Fibroblast of the conjunctiva (primary cell): ENCODE results near the gene PKD1.
"Not testable (repeated sequence)": the region's sequence is repeated elsewhere in the genome, so short reads cannot be mapped to it uniquely, and the experiment has no call there.

Source experiments
- DNase-seq: peaks from one replicate; pipeline ENCODE4 v3.0.0-alpha.2; 2010; ENCODE audit warnings: low read depth

PKD1 gene

DNA sequence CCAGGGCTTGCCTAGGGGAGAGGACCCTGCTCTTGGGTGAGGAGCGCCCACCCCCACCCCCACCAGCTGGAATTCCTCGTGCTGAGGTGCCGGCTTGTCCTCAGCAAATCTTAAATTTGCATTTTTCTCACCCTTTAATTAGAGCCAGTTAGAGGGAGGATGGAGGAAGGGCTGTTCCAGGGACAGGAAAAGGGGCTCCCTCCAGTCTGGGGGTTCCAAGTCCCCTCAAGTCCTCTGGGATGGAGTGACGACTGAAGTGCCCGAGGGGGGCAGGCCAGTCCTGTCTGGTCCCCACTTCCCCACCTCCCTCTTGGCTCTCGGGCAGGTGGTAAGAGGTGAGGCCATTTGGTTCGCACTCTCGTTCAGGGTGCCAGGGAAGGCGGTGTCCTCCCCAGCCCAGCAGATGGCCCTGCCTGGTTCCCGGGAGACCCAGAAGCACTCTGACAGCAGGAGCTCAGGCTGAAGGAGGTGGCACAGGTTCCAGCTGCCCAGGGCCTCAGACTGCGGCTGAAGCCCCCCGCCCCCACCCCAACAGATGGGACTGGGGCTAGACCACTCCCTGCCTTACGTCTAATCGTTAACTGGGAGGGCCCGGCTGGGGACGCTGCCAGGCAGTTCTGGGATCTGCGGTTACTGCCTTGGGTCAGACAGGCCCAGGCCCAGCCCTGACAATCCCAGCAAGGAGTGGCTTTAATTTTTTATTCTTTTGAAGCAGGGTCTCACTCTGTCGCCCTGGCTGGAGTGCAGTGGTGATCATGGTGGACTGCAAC is 14.9 kb upstream of the PKD1 start:
- no peak for DNase-seq

DNA sequence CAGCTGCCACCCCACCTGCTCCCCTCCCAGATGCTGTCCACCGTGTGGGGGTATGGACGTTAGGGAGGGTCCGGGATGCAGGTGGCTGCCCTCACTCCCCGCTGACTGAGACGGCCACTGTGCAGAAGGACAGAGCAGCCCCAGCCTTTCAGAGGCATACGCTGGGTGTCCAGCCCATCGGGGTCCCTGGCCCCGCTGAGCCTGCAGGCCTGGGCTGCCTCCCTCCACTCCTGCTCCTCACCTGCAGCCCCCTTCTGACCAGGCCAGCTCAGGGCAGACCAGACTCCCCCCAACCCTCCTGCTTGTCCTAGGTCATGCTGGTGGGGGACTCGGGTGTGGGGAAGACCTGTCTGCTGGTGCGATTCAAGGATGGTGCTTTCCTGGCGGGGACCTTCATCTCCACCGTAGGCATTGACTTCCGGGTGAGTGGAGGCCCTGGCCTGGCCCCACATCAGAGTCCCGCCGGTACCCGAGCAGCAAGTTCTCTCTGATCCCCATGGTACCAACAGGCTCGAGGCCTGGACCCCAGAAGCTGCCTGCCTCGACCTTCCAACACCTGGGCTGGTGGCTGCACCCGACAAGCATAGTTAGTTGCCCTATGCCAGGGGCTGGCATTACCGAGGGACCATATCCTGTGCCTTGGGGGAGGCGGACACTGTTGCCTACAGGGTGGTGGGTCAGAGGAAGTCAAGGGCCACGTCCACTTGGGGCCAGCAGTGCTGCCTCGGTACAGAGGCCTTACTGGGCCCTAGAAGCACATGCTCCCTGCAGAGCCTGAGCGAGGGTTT is 14.1 kb upstream of the PKD1 start:
- no peak for DNase-seq

DNA sequence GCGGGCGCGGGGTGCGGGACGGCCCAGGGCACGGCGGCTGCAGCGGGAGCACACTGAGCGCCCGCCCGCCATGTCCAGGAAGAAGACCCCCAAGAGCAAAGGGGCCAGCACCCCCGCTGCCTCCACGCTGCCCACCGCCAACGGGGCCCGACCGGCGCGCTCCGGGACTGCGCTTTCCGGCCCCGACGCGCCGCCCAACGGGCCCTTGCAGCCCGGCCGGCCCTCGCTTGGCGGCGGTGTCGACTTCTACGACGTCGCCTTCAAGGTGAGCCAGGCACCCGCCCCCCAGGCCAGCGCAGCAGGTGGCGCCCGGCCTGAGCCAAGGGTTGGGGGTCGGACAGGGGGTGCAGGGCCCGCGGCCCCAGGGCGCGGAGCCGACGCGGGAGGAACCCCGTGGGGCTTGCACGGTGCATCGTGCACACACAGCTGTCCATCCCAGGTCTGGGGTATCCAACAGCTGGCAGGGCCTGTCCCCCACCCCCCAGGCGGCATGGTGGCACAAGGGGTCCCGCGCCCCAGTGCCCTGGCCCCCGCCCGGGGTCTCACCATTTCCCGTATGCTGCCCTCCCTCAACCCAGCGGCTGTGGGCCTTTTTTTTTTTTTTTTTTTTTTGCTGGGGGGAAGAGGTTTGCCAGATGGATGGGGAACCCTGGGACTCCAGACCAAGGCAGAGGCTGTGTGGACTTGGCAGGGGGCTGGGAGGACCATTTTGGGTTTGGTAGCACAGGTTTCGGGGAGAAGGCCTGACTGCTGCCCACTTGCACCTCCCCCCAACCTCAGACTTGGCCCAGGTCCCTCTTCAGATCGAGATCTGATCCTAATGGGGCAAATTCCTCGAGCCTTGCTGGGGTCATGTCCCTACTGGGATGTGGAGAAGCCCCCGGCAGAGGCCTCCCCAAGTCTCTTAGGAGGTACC is 13.3 kb upstream of the PKD1 start:
- DNase-seq: no peak

DNA sequence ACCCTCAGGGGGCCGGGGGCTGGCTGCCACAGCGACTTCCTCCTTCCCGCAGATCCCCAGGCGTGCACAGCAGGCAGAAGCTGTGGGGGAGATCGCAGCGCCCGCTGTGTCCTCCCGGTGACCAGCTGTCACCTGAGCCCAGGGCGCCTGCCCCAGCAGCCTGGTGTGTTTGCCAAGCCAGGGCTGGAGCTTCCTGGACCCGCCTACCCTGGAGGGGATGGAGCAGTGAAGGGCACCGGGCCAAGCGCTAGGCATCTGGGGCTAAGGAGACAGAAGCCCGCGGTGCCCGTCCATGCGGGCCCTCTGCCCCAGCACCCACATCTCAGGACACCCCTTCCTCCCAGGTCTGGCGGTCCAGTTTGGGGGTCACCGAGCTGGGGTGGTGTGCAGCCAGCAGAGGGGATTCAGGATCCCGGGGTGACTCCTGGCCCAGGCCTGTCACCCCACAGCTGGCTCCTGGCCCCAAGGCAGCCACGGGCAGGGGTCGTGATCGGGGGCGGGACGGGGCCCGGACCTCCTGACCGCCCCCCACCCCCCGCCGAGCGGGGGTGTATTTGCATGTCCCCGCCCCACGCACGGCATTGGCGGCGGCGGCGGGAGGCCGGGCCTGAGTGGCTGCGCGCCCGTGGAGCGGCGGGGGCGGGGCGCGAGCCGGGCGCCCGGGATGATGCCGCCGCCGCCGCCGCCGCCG is 12.4 kb upstream of the PKD1 start, which contains the start of gene RAB26:
RAB26 (plus strand) TSS at position 645 of the 691 bp plus-strand sequence. CDS start 159 bp downstream, outside the sequence.
- DNase-seq: no peak

DNA sequence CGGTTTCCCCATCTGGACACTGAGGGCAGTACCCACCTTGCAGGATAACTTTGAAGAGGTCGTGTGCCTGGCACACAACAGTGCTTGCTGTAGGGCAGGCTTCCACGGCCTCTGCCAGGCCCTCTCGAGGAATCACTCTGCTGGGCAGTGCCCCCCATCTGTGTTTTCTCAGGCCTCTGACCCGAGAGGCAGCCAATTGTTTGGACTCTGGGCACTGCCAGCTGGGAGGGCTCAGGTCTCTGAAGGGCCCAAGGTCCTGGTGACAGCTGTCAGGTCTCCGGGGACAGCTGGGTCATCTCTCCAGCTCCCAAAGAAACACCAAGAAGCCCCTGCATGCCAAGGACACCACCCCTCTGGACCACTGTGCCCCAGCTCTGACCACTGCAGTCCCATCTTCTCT is 11.7 kb upstream of the PKD1 start:
- no peak for DNase-seq

DNA sequence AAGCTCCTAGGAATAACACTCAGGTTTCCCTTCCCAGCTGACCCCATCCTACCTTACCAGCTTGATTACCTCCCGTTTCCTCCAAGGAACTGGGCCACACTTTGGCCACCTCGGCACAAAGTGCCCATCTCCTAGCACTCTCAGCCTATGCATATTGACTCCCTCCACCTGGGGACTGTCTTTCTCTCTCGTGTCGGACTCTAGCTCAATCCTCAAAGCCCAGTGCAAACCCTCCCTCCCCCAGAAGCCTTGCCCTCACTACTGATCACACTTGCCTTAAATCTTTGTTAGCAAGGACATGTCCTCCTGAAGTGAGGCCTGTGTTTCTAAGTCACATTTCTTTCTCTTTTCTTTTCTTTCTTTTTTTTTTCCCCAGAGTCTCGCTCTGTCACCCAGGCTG is 10.1 kb upstream of the PKD1 start:
- no peak for DNase-seq

DNA sequence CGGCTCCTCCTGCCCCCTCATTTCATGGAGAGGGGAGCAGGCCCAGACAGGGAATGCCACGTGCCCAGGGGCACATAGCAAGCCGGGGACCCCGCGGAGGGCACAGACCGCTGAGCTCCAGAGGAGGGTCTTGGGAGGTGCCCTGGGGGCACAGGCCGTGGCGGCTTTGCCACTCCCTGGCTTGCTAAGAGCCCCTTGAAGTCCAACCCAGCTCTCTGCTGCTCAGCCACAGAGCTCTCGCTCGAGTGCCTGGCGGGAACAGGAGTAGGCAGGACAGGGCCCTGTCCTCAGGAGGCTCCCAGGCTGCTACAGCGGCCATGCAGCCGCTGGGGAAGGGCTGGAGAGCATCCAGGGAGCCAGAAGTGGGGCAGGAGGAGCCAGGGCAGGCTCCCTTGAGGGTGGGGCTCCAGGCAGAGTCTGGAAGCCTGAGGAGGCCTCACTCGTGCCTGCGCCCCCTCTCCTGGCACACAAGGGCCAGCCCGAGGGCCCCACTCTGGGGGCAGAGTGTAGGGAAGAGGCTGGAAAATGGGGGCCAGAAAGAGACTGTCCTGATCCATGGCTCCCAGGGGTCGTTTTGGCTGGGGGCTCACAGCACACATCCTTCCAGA is 8.3 kb upstream of the PKD1 start:
- no peak for DNase-seq

DNA sequence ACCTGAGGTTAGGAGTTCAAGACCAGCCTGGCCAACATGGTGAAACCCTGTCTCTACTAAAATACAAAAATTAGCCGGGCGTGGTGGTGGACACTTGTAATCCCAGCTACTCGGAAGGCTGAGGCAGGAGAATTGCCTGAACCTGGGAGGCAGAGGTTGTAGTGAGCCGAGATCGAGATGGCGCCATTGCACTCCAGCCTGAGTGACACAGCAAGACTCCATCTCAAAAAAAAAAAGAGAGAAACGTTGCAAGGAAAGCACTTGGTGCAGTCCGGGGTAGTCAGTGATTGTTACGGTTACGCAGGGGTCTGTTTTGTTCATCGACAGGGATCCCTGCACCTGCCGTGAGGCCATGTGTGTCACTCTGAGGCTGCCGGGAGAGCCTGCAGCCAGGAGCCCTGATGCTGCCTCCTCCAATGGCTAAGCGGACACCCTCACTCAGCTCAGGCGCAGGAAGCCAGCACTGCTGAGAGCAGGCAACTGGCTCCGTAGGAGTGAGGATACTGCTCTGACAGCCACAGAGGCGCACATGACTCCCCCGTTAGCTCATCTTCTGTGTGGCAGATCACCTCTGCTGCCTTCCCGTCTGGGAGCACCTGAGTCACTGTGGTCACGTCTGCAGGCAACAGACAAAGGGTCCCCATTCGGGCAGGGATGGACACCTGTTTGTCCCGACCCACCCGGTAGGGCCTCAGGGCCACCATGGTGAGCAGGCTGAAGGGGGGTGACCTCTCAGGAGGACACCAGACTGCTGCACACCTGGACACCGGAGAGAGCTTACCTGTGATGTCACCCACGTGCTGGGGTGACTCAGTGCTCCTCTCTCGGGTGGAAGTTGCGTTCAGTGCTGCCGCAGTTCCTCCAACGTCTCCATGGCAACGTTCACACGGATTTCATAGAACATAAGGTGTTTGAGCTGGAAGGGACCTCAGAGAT is 7.5 kb upstream of the PKD1 start:
- no peak for DNase-seq

DNA sequence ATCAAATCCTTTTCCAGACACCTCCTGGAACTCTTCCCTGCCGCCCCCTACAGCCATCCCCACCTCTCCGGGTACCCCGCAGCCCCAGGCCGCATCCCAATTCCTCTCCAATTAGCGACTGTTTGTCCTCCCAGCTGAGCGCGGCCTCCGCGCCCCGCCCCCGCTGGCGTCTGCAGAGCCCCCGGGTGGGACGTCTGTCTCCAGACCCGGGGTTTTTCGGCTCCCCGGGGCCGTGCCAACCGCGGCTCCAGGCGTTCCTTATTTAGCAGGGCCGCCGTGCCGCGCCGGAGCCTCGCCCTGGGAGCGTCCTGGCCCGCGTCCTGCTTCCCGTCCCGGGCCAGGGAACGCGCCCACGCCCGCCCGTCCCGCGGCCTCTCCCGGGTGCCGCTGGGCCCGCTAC is 627 bp downstream of the PKD1 start:
- not testable (repeated sequence) for DNase-seq

DNA sequence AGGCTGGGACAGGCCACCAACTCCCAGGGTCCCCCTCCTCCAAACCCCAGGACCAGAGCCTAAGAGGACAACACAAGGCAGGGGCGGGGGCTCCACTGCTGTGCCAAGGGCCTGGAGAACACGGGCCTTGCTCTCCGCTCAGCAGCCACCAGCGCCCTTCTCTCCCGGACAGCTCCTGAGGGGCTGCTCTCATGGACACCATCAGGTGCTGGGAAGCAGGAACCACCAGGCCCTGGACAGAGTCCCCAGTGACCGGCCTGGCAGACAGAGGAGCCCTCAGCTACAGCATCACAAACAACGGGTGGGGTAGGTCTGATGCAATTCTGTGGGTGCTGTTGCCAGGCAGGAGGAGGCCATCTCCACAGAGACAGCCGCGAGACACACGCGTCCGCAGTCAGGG is 1.9 kb downstream of the PKD1 start:
- not testable (repeated sequence) for DNase-seq

DNA sequence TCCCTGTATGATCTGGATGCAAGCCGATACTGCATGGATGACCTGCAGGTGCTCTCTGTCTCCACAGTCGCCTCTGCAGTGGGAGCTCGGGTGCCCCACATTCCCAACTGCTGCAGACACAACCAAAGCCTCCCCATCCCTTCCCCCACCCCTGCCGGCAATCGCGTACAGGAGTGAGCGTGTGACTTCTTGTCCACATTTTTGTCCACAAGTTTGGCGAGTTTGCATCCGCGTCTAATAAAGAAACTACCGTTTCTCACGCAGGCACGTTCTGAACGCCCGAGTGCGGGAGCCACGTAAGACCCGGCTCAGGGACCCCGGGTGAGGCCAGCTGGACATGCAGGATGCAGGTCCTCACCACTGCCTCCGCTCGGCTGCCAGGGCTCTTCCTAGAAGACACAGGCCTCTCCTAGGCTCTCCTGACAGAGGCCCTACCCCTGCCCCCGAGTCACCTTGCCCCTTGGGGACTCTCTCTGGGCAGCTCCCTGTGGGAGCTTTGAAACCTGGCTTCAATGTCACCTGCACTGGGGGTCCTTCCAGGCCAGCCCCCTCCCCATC is 5.7 kb downstream of the PKD1 start:
- not testable (repeated sequence) for DNase-seq

DNA sequence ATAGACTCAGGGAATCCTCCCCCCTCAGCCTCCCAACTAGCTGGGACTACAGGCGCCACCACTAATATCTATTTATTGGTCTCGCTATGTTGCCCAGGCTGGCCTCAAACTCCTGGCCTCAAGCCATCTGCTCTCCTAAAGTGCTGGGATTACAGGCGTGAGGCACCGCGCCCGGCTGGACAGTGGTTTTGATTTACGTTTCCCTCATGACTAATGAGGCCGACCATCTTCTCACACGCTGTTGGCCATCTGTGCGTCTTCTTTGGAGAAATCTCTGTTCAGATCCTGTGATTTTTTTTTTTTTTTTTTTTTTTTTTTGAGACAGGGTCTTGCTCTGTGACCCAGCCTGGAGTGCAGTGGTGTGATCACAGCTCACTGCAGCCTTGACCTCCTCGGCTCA is 6.4 kb downstream of the PKD1 start:
- DNase-seq: peak; percentile 41

DNA sequence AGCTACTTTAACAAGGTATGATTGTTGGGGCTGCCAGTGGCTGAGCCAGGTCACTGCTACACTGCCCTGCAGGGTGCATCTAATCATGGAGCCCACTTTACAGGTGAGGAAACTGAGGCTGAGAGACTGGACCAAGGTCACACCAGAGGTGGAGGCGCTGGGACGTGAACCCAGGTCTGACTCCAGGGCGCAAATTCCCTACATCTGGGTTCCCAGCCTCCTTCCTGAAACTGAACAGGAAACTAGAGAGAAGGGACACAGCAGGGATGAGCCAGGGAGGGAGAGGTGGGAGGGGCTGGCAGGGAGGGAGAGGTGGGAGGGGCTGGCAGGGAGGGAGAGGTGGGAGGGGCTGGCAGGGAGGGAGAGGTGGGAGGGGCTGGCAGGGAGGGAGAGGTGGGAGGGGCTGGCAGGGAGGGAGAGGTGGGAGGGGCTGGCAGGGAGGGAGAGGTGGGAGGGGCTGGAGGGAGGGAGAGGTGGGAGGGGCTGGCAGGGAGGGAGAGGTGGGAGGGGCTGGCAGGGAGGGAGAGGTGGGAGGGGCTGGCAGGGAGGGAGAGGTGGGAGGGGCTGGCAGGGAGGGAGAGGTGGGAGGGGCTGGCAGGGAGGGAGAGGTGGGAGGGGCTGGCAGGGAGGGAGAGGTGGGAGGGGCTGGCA is 7.9 kb downstream of the PKD1 start:
- DNase-seq: not testable (repeated sequence)

DNA sequence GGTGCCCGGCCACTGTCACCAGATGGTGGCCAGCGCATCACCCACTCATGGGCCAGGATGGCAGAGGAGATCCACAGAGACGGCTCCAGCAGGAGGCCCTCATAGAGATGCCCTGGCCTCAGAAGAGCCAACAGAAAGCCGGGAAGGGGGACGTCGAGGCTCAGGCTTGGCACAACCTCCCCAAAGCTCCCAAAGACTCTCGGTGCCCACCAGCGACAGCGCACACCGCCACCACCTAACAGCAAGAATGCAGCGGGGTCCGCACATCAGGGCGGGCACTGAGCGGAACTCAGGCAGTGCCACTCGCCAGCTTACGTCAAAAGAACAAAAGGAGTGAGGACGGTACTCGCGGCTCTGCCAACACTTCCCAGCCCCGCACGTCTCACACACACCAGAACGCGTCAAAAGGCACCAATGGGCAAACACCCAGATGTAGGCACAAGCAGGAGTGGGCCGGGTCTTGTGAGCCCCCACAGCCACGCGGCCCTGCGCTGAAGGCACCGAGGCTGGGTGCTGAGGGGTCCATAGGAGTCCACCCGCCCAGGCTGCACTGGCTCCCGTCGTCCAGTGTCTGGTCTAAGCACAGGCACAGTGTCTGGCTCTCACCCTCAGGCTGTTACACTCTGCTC is 8.7 kb downstream of the PKD1 start:
- not testable (repeated sequence) for DNase-seq

DNA sequence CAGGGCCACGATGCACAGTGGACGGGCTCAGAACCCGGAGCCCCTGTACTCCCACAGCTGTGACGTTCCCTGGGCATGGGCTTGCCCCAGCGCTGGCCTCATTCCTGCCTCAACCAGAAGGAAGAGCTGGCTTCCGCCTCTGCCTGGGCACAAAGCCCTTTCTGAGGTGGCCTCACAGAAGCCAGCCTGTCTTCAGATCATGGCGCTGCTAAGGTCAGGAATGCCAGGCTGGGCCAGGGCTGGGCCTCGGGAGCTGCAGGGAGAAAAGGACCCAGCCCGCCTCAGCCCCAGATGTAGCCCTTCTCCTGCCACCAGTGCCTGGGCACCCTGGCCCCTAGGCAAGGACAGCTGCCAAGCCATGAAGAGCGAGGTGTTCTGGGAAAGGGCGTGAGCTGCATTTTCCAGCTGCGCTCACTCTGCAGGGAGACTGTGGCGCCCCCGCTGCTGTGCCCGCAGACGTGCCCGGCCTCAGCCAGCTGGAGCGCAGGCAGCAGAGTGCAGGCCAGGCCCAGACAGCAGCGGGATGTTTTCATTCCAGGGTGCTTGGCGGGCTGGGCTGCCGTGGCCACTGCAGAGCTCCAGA is 9.4 kb downstream of the PKD1 start:
- DNase-seq: not testable (repeated sequence)

DNA sequence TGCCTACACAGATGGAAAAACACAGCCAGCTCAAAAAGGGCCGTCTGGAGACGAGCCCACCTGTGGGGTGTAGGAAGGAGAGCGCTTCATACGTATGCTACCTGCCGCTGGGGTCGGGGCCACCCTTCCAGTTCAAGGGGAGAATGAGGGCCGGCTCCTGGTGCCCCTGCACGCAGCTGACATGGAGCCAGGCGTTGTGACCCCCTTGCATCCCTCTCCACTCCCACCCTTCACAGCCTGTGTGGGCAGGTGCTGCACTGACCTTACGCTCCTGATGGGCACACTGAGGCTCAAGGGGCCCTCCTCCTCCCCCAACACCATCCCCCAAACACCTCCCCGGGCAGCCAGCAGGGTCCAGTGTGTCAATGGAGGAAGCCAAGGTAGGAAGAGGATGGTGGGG is 10.1 kb downstream of the PKD1 start:
- DNase-seq: not testable (repeated sequence)

DNA sequence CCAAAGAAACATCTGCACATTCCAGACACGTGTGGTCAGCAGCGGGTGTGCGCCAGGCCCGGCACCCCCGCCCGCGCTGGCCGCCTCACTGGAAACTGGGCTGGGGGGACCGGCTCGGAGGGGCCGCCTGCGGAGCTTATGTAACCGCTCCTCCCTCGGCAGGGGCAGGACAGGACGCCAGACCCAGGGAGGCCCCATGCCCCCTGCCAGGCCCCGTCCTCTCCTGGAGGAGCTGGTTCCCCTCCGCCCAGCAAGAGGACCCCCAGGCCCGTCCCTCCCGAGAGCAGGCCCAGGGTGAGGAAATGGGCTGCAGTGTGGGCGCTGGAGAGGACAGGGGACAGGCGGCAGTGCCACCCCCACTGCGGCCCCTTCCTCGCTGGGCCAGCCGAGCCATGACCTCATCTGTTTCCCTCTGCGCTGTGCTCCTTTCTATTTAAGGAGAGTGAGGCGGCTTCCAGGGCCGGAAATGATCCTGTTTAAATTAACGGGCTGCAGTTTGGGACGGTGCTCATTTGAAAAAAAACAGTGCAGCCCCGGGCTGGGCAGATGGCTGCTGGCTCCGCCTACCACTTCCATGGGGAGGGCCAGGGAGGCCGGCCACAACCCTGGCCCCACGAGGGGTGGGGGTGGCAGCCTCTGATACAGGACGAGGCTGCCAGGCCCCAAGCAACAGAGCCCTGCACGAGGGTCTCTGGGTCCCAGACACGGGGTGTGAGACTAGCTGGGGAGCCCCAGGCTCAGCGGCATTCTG is 10.8 kb downstream of the PKD1 start:
- peak; percentile 49 for DNase-seq

DNA sequence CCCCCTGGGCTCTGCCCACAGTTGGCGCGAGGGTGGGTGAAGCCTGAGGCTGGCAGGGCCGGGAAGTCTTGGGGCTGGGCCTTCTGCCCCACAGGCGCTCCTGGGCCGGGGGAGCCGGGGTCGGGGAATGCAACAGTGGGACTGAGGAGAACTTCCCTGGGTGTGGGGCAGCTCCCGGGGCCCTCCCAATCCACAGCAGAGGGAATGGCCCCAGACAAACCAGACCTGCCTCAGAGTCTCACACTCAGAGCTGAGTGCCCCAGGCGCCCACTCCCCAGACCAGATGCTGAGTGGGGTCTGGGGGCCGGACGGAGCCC is 11.4 kb downstream of the PKD1 start:
- DNase-seq: not testable (repeated sequence)
